ENCODE data around the gene GNAS.

DNA sequence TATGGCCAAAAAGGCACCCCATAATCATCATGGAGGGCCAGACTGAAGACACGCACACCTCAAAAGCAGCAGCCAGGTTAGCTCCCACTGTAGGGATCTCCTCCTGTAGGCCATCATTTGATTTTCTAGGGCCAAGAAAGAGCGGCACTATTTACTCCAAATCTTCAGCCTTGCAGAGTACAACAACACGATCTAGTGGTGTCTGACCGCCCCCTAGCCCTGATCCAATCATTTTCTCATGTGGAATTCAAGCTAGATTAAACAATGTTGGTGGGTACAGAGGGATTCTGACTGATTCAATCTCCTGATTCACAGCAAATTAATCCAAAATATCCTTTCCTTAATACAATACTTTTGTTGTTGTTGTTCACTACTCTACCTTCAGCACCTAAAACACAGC, 14.3 kb upstream of the GNAS start:
- no peak for TF ChIP-seq GATA3 (IDR thresholded peaks at IDR 0.05; ENCODE audit: low read depth, low read length)
- no peak for TF ChIP-seq GATA2 (IDR thresholded peaks at IDR 0.05; ENCODE audit: low read depth, low read length)
